GM19239 (cell line): ENCODE data around the gene ASB18.

Experiments
- DNase-seq: peaks from one replicate; pipeline ENCODE4 v3.0.0; 2011; ENCODE audit warnings: low spot score; ENCODE audit not compliant: insufficient read length
- FAIRE-seq: peaks from 2 replicates; lab custom pipeline; 2011; peaks lifted over from hg19 to GRCh38; lab: Jason Lieb, UNC

ASB18 gene

DNA sequence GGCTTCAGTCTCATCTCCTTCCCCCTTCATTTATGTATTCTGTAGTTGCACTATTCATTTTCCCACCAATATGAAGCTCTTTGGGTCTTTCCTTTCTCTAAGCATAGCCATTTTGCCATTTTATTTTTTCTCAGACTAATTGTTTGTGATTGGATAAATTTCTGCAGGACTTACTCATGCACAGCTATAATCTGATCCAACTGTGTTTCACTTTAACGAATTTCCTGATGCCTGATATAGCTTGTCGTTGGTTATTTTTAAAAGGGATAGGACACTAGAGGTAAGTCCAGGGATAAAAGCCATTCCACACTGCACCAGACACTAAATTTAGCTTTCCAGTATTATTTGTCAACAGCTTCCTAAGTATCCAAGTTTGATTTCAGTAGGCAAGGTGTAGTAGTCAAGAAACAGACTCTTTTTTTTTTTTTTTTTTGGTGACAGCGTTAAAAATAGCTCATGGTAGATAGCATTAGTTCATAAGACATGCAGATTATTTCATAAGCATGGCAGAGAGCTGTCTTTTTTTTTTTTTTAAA lies 17.4 kb downstream of the ASB18 start:
- no peak for FAIRE-seq

DNA sequence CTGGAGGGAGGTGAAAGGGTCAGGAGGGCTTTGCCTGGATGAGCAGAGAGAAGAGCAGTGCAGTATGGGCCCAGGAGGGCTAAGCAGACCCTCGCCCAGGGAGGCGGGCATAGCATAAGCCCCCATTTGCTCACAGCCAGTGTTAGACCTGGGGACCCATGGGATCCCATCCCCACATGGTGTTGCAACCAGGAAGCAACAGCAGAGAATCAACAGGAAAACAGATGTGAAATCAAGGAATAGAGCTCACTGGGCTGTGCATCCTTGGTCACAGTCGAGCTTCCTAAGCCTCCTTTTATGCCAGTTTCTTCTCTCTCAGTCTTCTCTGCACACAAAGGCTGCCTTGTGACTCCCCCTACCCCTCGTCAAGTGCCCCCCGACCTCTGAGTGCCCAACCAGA lies 19.9 kb downstream of the ASB18 start:
- FAIRE-seq: no peak
- DNase-seq: no peak

More for the DNA sequence above, 17.4 kb downstream of the ASB18 start:
- no peak for DNase-seq

DNA sequence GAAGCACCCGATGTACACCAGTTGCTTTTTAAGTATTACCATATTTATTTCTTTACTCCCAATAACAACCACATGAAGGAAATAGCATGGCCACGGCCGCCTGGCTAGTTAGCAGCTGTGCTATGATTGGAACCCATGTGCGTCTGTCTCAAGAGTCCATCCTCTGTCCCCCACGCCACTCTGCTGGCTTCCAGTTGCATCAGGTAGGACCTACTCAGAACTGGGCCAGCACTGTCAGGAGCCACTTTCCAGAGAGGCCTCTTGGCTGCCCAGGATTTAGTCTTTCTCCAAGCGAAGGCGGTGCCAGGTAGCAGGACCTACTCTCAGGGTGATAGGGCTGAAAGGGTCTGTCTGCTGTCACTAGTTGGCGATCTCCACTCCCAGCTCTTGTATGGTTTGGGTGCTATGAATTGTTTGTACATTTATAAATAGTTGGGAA lies 22.1 kb downstream of the ASB18 start:
- DNase-seq (no peak), FAIRE-seq (no peak)

DNA sequence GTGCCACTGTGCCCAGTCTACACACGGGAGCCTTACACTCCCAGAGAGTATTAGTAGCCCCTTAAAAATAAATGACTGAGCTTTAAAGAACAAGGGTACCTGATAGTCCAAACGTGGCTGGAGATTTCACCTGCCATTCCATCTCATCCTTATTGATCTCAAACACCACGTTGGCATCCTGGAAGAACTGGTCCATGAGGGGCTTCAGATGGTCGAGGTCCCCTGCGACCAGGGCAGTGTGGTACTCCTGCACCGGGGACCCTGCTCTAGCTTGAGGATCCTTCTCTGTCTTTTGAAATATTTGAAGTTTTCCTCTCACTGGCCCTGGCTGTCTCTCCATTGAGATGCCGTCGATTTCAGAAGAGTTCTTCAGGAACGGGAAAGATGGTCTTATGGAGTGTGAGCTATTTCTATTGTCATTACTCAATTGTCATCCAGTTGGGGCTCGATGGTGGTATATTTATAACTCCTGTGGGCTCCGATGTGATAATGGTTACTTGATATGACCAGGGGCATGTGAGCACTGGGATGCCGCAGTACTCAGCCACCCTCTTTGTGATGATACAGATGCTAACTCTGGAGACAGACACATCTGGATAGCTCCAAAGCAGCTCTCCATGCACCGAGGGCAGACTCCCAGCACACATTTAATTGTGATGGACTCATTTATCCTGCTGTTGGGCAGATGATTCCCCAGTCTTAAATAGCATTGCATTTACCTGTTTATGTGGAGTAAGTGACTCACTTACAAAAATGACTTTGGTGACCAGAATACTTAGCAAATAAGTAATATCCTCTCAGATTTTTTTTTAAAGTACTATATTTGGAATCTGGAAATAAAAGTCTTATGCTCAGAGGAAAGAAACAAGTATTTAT lies 22.8 kb downstream of the ASB18 start:
- FAIRE-seq (no peak), DNase-seq (no peak)

DNA sequence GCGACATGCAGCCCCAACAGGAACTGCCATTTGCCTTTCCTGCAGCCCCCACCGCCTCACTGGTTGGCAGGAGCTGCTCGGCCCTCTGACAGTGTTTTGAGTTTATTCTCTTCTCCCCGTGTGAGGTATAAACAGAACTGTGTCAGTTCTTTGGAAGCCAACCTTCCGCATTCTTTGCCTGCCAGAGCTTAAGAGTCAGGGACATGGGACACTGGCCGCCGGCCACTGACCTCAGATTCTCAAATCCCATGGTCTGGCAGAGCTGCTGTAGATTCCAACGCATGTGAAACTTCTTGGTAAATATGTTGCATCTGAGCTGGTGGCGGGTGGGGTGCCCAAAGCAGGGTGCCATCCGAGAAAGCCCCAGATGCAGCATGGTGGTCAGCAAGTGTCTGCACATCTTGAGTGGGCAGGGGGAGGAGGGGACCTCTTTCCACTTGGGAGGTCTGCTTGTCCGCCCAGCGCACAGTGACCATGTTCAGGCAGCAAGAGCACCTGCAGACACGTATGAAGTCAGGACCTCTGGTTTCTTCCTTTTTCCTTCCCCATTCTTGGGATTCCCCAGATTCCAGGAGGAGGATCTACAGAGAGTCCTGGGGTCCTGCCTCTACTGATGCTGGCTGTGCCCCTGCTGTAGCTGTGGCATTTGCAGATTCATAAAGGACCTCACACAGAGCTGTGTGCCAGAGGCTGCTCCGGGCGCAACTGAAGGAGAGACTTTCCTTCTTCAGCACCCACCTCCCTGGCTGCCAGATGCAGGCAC lies 23.8 kb downstream of the ASB18 start:
- FAIRE-seq: no peak

DNA sequence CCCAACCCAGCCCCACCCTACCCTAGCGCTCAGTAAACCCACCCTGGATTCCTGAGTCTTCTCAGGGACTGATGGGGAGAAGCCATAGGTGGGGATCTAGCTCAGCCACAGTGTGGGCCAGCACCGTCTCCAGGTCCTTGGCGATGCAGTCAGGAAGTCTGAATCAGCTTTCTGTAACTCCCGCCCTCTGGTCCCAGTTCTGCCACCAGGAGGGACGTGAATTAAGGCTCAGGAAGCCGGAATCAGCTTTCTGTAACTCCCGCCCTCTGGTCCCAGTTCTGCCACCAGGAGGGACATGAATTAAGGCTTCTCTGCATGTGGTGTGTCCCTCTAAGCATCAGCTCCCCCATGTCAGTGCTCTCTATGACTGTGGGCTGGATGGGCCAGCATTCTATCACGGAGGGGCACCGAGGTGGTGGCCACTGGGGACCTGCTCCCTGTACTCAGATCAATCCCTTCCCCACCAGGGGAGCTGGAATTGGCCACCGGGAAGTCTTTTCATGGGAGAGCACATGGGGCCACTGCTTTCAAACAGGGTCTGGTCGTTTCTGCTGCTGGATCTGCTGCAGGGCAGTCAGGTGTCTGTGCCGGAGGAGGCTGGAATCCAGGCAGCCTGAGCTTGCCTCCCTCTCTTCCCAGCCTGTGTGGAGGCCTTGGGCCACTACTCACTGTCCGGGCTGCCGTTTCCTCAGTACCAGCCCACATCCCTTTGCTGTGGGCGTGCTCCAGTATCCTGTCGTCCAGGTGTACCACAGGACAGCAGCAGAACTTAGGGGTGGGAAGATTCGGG lies 24.7 kb downstream of the ASB18 start:
- no peak for DNase-seq
- FAIRE-seq: no peak

More for the DNA sequence above, 23.8 kb downstream of the ASB18 start:
- no peak for DNase-seq

DNA sequence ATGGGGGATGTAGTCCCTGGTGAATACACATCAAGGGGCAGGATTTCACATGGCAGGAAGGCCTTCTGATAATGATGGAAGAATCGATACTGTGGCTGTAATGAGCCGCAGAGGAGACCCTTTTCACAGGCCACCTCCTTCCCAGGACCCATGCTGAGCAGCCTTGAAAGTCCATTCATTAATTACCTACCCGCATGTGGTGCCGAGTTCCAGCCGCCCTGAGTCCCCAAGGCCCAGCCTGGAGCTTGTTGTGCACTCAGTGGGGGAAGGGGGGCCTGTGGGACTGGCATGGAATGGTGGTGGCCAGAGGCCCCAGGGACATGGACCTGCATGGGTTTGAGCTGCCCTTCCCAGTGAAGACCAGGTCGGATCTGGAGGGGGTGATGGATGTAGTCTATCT lies 25.5 kb downstream of the ASB18 start:
- no peak for FAIRE-seq
- DNase-seq: no peak

DNA sequence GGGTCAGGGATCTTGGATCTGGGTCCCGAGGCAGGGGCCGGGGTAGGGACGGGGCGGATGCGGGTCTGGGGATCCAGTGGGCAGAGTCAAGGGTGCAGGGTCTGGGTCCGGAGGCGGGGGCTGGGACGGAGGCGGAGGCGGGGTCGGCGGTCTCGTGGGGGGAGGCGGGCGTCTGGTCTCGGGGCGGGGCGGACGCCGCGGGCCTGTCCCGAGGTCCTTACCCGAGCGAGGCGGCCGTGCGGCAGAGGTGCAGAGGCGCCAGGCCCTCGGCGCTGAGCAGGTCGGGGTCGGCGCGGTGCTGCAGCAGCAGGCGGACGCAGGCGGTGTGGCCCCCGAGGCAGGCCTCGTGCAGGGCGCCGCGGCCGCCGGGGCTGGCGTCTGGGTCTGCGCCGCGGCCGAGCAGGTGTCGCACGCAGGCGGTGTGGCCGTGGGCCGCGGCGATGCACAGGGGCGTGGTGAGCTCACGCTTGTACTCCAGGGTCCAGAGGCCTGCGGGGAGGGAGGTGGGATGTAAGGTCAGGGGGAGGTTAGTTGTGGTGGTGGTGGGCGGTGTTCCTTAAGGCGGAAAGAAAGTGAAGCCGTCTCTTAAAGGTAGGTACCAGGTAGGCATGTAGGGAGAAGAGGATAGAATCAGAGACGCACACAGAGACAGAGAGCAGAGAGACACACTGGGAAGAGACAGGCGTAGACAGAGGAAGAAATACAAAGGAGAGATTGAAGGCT lies 26.6 kb downstream of the ASB18 start:
- no peak for FAIRE-seq

DNA sequence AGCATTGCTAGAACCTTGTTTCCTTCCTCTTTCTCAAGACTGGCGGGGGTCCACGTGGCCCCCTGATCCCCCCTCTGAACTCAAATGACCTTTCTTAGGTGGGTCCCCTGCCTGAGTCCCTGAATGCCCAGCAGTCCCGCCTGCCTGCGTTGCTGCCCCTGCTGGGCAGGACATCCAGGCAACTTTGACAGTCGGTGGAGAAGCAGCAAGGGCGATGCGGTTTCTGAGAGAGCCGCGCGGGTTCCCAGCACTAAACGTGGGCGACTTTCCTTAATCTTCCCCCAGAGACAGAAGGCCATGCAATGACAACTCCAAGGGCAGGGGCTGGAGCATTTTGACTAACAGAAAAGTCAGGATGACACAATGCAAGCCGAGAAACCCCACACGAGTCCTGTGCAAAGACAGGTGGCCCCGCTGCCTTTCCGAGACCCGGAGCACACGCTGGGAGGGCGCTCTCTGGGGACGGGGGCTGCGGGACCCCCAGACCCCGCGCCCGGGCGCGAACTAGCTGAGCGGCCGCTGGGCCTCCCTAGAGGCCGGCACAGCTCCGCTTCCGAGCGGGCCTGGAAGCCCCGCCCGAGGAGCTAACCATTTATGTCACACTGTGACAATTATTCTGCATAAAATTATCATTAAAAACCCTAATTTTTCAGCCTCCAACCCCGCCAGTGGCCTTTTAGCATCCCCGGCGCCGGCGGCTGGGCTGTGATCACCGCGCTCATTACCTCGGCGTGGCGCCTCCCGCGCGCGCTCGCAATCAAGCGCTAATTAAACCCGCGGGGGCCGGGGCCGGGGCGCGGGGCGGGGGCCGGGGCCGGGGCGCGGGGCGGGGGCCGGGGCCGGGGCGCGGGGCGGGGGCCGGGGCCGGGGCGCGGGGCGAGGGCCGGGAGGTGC lies 27.4 kb downstream of the ASB18 start:
- DNase-seq (no peak), FAIRE-seq (no peak)

More for the DNA sequence above, 26.6 kb downstream of the ASB18 start:
- no peak for DNase-seq

DNA sequence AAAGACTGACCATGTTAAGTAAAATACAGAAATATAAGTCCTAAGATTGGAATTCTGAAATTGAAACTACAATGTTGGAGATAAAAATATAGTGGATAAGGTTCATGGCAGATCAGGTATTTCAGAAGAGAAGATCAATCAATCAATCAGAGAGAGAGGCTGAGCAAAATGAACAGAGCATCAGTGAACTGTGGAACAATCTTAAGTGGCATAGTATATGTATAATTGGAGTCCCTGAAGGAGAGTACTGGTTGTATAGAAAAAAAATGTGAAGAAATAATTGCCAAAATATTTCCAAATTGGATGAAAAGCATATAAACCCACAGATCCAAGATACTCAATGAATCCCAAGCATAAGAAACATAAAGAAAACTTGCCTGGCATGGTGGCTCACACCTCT lies 35.0 kb downstream of the ASB18 start:
- FAIRE-seq (no peak), DNase-seq (no peak)

DNA sequence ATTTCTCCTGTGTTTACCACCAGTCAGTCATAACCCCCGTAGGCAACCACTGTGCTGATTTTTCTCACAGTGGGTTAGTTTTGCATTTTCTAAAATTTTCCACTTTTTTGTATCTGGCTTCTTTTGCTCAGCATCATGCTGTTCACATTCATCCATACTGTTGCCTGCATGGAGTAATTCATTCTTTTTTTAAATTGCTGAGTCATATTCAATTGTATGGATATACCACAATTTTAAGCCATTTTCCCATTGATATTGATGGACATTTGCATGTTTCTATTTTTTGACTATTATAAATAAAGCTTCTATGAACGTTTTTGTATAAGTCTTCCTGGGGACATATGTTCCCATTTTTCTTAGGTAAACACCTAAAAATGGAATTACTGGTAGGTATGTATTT lies 40.5 kb downstream of the ASB18 start:
- no peak for FAIRE-seq

DNA sequence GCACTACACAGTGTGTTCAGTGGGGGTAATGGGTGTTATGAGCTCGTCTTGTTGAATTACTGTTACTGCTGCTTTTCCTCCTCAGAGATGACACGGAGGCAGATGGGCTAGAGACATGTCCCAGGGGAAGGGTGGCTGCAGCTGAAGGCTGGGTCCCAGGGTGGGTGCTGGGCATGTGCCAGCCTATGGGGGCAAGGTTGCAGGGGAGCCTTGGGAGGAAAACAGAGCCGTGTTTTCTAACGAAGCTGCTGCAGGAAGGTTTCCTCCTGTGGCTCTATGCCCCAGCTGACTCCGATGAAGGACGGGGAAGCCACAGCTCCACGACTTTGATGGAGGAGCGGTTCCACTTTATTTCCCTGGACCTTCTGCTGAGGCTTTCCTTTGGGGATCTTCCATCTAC lies 42.4 kb downstream of the ASB18 start:
- FAIRE-seq (no peak), DNase-seq (no peak)

More for the DNA sequence above, 40.5 kb downstream of the ASB18 start:
- no peak for DNase-seq

DNA sequence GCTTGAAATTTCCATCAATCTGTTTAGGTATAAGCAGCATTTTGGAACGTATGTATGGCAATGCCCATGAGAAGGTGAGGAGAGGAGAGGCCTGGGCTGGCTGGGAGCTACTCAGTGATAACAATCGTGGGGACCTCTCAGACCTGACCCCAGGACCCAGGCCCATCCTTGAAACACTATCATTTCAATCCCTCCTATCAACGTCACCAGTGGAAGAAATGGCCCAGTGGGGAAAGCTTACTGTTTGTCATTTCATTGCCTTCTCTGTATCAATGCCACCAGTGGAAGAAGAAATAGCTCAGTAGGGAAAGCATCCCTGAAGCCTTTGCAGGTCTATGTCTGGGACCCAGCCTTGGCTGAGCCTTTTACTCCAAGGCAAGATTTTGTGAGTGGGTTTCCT lies 44.8 kb downstream of the ASB18 start:
- FAIRE-seq (no peak), DNase-seq (no peak)

DNA sequence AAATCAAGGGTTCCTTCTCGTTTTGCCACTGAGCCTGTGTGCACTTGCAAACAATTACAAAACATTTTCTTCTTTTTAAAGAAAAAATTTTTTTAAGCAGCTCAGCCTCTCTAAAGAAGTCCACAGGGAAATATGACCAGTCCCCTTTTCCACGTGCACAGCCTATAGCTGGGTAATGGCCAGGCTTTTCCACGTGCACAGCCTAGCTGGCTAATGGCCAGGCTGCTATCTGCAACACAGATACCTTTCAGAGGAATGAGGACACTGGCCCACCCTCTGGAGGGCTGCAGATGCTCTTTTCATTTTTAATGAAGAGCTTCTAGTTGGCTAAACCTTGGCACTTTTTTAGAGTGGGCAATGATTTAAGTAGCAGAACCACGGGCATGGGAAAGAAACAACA lies 46.3 kb downstream of the ASB18 start:
- DNase-seq (no peak), FAIRE-seq (no peak)

DNA sequence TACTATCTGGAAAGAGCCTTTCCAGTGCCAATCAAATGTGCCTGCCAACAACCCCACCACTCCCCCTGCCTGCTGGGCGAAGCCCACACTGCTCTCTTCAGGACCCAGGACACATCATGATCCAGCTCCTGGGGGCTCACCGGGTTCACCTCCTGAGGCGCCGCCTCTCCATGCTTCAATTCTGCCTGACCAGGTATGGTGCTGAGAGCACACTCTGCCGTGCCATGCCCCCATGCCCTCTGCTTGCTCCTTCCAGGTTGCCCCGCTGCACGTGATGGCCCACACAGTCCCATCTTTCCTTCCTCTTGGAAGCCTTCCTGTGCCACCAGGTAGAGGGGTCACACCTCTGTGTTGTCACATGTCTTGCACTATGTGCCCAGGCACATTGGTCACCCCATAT lies 47.5 kb downstream of the ASB18 start:
- no peak for DNase-seq
- FAIRE-seq: no peak

DNA sequence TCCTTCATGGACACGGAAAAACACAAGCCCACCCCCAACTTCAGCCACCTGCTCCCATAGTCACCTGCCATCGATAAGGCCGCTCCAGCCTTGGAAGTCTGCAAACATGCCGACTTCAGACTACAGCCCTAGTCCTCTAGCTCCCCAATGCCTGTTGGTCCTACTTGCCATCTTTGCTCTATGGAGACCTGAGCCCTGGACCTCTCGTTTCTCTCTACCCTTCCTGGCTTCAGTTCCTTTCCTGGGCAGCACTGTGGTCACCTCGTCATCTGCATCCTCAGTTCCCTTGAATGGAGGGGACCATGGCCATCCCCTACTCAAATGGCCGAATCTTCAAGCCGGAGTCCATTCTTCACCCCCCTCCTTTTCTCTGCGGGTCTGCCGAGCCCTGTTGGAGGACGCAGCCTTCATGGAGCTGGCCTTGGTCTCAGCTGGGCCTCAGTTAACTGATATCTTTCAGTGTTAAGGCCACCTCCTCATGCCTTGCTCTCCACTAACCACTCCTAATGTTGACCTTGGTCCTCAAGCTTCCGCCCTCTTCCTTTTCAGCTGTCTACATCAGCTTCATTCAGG lies 48.4 kb downstream of the ASB18 start:
- DNase-seq (no peak), FAIRE-seq (no peak)

DNA sequence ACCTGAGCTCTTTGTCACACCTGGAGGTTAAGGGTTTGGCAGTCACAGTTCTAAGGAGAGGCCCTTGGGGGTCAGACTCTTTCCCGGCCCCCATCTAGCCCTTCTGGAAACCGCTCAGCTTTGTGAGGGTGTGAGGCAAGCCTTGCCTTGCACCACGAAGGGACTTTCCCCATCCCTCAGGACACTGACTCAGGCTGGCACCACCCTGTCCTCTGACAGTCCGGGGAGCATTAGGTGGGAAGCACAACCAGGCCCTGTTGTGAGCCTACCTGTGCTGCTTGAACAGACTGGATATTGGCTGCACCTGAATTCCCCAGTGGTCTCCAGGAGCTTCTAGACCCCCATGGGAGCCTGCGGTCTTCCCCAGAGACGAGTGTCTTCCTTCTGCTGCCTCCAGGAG lies 49.0 kb downstream of the ASB18 start:
- FAIRE-seq (no peak), DNase-seq (no peak)

DNA sequence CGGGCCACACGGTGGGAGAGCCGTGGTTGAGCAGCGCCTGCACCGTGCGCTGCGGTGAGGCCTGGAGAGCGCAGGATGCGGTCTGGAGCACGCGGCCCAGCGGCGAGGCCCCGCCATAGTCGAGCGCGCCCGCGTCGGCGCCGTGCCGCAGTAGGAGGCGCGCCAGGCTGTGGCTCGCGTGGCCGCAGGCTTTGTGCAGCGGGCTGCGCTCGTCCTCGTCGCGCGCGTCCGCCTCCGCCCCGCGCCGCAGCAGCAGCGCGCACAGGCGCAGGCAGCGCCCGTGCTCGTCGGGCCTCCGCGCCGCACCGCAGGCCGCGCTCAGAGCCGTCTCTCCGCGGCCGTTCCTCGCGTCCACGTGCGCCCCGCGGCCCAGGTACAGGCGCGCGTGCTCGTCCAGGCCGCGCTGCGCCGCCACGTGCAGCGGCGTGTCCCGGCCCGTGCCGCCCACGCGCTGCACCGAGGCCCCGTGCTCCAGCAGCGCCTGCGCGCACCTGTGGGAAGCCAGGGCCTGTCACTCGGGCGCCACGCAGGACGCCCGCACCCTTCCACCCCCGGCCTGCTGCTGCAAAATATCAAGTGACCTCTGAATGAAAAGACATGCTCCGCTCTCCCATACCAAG lies 49.7 kb downstream of the ASB18 start:
- DNase-seq: no peak
- no peak for FAIRE-seq
